Measurements from ENCODE around the gene FUNDC2.
"Not testable (repeated sequence)": the region's sequence is repeated elsewhere in the genome, so short reads cannot be mapped to it uniquely, and the experiment has no call there.

The FUNDC2 gene

DNA sequence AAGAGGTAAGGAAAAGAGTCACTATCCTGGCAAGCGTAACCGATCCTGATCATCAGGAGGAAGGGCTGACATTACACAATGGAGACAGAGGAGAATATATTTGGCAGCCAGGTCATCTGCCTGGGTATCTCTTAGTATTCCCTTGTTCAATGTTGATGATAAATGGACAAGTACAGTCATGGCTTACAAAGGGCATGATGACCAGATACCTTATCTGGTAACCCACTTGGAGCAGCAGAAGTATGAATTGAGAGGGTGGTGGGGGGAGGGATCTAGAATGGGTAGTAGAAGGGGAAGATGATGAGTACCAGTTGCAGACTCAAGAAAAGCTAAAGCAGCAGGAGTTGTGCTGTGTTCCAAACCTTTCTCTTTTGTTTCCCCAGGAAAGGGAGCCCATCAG is 21.5 kb upstream of the FUNDC2 start:
- DNase-seq (ENCODE audit: insufficient read length, low spot score) = no peak
- TF ChIP-seq CTCF (IDR thresholded peaks at IDR 0.05; ENCODE audit: insufficient read depth, missing control alignments) = no peak
- FAIRE-seq = no peak

GRCh38 chrX:155006379-155006778 is 20.3 kb upstream of the FUNDC2 start:
- FAIRE-seq = peak; percentile 11
- not testable (repeated sequence) for DNase-seq (ENCODE audit: insufficient read length, low spot score)

GRCh38 chrX:155006913-155007671 is 19.6 kb upstream of the FUNDC2 start:
- not testable (repeated sequence) for DNase-seq (ENCODE audit: insufficient read length, low spot score); FAIRE-seq

- not testable (repeated sequence) for FAIRE-seq; DNase-seq (ENCODE audit: insufficient read length, low spot score)
Observed at GRCh38 chrX:155008578-155008977, 18.1 kb upstream of the FUNDC2 start.

DNA sequence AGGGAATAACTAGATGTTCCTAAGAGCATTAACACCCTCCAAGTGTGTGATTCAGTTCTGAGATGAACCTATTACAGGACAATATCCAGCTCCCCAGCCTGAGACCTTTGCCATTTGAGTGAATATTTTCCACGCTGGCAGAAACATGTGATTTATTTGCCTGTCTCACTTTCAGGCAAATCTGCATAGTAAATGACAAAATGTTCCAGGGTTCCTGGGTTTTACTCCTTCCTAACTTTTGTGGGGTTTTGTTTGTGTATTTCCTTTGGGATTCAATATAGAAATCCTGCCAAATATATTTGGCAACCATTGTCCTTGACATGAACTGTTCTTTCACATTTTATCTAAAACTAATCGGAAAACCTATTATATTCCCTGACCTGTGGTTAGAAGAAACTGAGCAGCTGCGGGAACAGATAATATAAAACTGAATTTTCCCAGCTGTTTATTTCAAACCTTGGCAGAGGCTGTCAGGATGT is 16.6 kb upstream of the FUNDC2 start:
- DNase-seq (ENCODE audit: insufficient read length, low spot score) (no peak), FAIRE-seq (no peak)

GRCh38 chrX:155020591-155020990 is 6.1 kb upstream of the FUNDC2 start:
- DNase-seq (ENCODE audit: insufficient read length, low spot score) = no peak
- FAIRE-seq = no peak
- no peak for TF ChIP-seq CTCF (IDR thresholded peaks at IDR 0.05; ENCODE audit: insufficient read depth, missing control alignments)

More for the DNA sequence above, 16.6 kb upstream of the FUNDC2 start:
- TF ChIP-seq CTCF (IDR thresholded peaks at IDR 0.05; ENCODE audit: insufficient read depth, missing control alignments) = no peak

GRCh38 chrX:155022585-155022984 is 4.1 kb upstream of the FUNDC2 start, which contains the start of gene F8:
Gene F8 (minus strand): TSS chrX:155022723. CDS start chrX:155022552, 171 bp downstream.
- no peak for TF ChIP-seq CTCF (IDR thresholded peaks at IDR 0.05; ENCODE audit: insufficient read depth, missing control alignments)
- DNase-seq (ENCODE audit: insufficient read length, low spot score) (no peak), FAIRE-seq (no peak)

DNA sequence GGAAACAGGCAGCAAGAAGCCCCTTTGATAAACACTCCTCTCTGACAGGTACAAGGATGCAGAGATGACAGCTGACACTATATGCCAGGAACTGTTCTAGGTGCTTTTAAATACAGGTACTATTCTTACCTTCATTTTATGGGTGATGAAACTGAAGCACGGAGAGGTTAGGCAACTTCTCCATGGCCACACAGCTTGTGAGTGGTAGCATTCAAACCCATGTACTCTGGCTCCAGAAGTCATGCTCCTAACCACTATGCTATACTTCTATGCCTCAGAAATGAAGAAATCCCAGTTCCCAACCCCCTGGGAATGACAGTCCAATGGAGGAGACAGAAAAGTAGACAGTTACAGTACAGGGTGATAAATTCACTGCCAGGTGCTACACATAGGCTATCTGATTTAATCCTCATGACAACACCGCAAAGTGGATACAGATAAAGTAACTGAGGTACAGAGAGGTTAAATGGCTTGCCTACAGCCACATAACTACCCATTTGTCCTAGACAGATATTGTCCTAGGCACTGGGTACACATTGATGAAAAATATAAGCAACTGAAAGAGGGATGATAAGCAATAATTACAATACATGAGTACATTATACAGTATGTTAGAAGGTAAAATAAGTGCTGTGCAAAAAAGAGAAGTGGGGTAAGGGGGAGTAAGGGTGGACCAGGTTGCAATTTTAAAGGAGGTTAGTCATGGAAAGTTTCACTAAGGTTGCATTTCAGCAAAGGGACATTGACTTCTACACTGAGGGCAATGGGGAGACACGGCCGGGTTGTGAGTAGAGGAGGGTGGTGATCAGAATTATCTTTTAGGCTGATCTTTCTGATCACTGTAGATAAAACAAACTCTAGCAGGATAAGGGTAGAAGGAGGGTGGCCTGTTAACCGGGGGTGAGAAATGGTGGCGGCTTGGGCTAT is 2.5 kb upstream of the FUNDC2 start:
- DNase-seq (ENCODE audit: insufficient read length, low spot score) (no peak), FAIRE-seq (no peak)
- no peak for TF ChIP-seq CTCF (IDR thresholded peaks at IDR 0.05; ENCODE audit: insufficient read depth, missing control alignments)

All from D721Med (cell line).